ENCODE measurements around the gene CTSA.
A peak's percentile ranks its signal among the peaks of the same experiment; 100 is the strongest.
"Not testable (repeated sequence)": the region's sequence is repeated elsewhere in the genome, so short reads cannot be mapped to it uniquely, and the experiment has no call there.

Gene CTSA

GRCh38 chr20:45897289-45897688 is 6.2 kb downstream of the CTSA start:
- no peak for DNase-seq

- DNase-seq, result no peak
Observed at GRCh38 chr20:45897692-45898091, 6.6 kb downstream of the CTSA start.

- no peak for DNase-seq
Observed at GRCh38 chr20:45898285-45898684, 7.2 kb downstream of the CTSA start.

GRCh38 chr20:45899046-45899835 is 8.1 kb downstream of the CTSA start:
- no peak for DNase-seq

- DNase-seq, result not testable (repeated sequence)
Observed at GRCh38 chr20:45901332-45901731, 10.2 kb downstream of the CTSA start.

- no peak for DNase-seq
Observed at GRCh38 chr20:45902199-45902701, 11.1 kb downstream of the CTSA start.

GRCh38 chr20:45904583-45905504 is 13.7 kb downstream of the CTSA start:
- no peak for DNase-seq

GRCh38 chr20:45905505-45906079 is 14.5 kb downstream of the CTSA start:
- DNase-seq, result no peak

- DNase-seq, result no peak
Observed at GRCh38 chr20:45907219-45907948, 16.2 kb downstream of the CTSA start.

GRCh38 chr20:45908084-45908483 is 16.9 kb downstream of the CTSA start:
- no peak for DNase-seq

GRCh38 chr20:45909336-45909808 is 18.2 kb downstream of the CTSA start:
- DNase-seq, result no peak

- DNase-seq, result no peak
Observed at GRCh38 chr20:45909817-45910669, 18.9 kb downstream of the CTSA start.

GRCh38 chr20:45910670-45911485 is 19.7 kb downstream of the CTSA start:
- peak; percentile 97 for DNase-seq

GRCh38 chr20:45911486-45912343 is 20.6 kb downstream of the CTSA start, which contains the start of gene PLTP:
PLTP (minus strand) TSS chr20:45912155; CDS start chr20:45911452, 703 bp downstream.
- DNase-seq, result peak; percentile 48

GRCh38 chr20:45912344-45912682 is 21.2 kb downstream of the CTSA start:
- DNase-seq, result no peak

- DNase-seq, result no peak
Observed at GRCh38 chr20:45913116-45913515, 22.0 kb downstream of the CTSA start.

- DNase-seq, result no peak
Observed at GRCh38 chr20:45917790-45918141, 26.6 kb downstream of the CTSA start.

- no peak for DNase-seq
Observed at GRCh38 chr20:45918182-45918737, 27.1 kb downstream of the CTSA start.

Measured in NCI-H69 (cell line).